ENCODE measurements around the gene KLHL1.

KLHL1 gene

GRCh38 chr13:70117338-70117905 lies 9.2 kb upstream of the KLHL1 start:
- no peak for TF ChIP-seq TEAD4 (IDR thresholded peaks at IDR 0.05)
- TF ChIP-seq CREB1 (IDR thresholded peaks at IDR 0.05; ENCODE audit: low read depth), result no peak
- TF ChIP-seq FOXM1 (IDR thresholded peaks at IDR 0.05; ENCODE audit: borderline replicate concordance, low read depth), result no peak
- TF ChIP-seq EGR1 (IDR thresholded peaks at IDR 0.05), result no peak
- TF ChIP-seq EP300 (IDR thresholded peaks at IDR 0.05; ENCODE audit: borderline replicate concordance), result no peak
- TF ChIP-seq YY1 (IDR thresholded peaks at IDR 0.05; ENCODE audit: low read depth), result no peak
- no peak for TF ChIP-seq TCF12 (IDR thresholded peaks at IDR 0.05; ENCODE audit: low read depth)
- TF ChIP-seq, protein P1, sequence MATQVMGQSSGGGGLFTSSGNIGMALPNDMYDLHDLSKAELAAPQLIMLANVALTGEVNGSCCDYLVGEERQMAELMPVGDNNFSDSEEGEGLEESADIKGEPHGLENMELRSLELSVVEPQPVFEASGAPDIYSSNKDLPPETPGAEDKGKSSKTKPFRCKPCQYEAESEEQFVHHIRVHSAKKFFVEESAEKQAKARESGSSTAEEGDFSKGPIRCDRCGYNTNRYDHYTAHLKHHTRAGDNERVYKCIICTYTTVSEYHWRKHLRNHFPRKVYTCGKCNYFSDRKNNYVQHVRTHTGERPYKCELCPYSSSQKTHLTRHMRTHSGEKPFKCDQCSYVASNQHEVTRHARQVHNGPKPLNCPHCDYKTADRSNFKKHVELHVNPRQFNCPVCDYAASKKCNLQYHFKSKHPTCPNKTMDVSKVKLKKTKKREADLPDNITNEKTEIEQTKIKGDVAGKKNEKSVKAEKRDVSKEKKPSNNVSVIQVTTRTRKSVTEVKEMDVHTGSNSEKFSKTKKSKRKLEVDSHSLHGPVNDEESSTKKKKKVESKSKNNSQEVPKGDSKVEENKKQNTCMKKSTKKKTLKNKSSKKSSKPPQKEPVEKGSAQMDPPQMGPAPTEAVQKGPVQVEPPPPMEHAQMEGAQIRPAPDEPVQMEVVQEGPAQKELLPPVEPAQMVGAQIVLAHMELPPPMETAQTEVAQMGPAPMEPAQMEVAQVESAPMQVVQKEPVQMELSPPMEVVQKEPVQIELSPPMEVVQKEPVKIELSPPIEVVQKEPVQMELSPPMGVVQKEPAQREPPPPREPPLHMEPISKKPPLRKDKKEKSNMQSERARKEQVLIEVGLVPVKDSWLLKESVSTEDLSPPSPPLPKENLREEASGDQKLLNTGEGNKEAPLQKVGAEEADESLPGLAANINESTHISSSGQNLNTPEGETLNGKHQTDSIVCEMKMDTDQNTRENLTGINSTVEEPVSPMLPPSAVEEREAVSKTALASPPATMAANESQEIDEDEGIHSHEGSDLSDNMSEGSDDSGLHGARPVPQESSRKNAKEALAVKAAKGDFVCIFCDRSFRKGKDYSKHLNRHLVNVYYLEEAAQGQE (IDR thresholded peaks at IDR 0.05; ENCODE audit: low read depth), result no peak
- no peak for TF ChIP-seq USF1 (IDR thresholded peaks at IDR 0.05)
- no peak for TF ChIP-seq ZBTB7A (IDR thresholded peaks at IDR 0.05; ENCODE audit: low read depth)
- TF ChIP-seq, protein P2, sequence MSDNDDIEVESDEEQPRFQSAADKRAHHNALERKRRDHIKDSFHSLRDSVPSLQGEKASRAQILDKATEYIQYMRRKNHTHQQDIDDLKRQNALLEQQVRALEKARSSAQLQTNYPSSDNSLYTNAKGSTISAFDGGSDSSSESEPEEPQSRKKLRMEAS (IDR thresholded peaks at IDR 0.05), result no peak
- TF ChIP-seq NFIC (IDR thresholded peaks at IDR 0.05), result no peak
- no peak for TF ChIP-seq CEBPB (IDR thresholded peaks at IDR 0.05)
- no peak for TF ChIP-seq TAF1 (IDR thresholded peaks at IDR 0.05; ENCODE audit: low read depth)
- no peak for TF ChIP-seq RAD21 (IDR thresholded peaks at IDR 0.05; ENCODE audit: low read depth)

GRCh38 chr13:70107498-70108281 lies 562 bp downstream of the KLHL1 start, which contains the start of gene ATXN8OS:
ATXN8OS (plus strand) TSS chr13:70107826.
- TF ChIP-seq TCF12 (IDR thresholded peaks at IDR 0.05; ENCODE audit: low read depth), result no peak
- TF ChIP-seq USF1 (IDR thresholded peaks at IDR 0.05), result no peak
- no peak for TF ChIP-seq TEAD4 (IDR thresholded peaks at IDR 0.05)
- TF ChIP-seq RAD21 (IDR thresholded peaks at IDR 0.05; ENCODE audit: low read depth), result no peak
- TF ChIP-seq FOXM1 (IDR thresholded peaks at IDR 0.05; ENCODE audit: borderline replicate concordance, low read depth), result no peak
- TF ChIP-seq, protein P1 (IDR thresholded peaks at IDR 0.05; ENCODE audit: low read depth), result no peak
- TF ChIP-seq TAF1 (IDR thresholded peaks at IDR 0.05; ENCODE audit: low read depth), result no peak
- TF ChIP-seq CREB1 (IDR thresholded peaks at IDR 0.05; ENCODE audit: low read depth), result no peak

DNA sequence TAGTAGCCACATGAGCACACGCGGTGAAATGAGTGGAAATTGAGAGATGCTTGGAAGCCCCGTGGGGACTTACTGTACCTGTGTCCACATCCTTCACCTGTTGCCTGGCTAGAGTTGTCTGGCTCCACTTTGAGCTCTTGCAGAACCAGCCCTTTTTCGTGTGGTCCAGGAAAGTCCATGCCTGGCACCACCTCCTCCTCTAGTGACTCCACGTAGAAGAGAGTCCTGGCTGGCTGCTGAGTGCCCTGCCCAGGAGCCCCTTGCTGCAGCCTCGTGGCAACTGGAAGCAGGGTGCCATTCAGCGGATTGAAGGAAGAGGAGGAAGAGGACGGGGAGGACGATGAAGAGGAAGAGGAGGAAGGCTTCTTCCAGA lies 1.1 kb downstream of the KLHL1 start:
- TF ChIP-seq FOXM1 (IDR thresholded peaks at IDR 0.05; ENCODE audit: borderline replicate concordance, low read depth) (no peak), TCF12 (IDR thresholded peaks at IDR 0.05; ENCODE audit: low read depth) (no peak), TAF1 (IDR thresholded peaks at IDR 0.05; ENCODE audit: low read depth) (no peak), CREB1 (IDR thresholded peaks at IDR 0.05; ENCODE audit: low read depth) (no peak), RAD21 (IDR thresholded peaks at IDR 0.05; ENCODE audit: low read depth) (no peak), CEBPB (IDR thresholded peaks at IDR 0.05) (no peak), NFIC (IDR thresholded peaks at IDR 0.05) (no peak), USF1 (IDR thresholded peaks at IDR 0.05) (no peak), EGR1 (IDR thresholded peaks at IDR 0.05) (no peak), ZBTB7A (IDR thresholded peaks at IDR 0.05; ENCODE audit: low read depth) (no peak), YY1 (IDR thresholded peaks at IDR 0.05; ENCODE audit: low read depth) (no peak), EP300 (IDR thresholded peaks at IDR 0.05; ENCODE audit: borderline replicate concordance) (no peak)
- TF ChIP-seq, protein P1 (IDR thresholded peaks at IDR 0.05; ENCODE audit: low read depth), result no peak
- TF ChIP-seq, protein P2 (IDR thresholded peaks at IDR 0.05), result no peak

All from Ishikawa (cell line).